HEK293 (cell line): ENCODE data around the gene TMEM125.

Source experiments
- CTCF ChIP-seq: fragments of 450-650 bp; formaldehyde crosslinking; IDR thresholded peaks from 2 replicates; pipeline ENCODE4 v1.5.1; 2016; ENCODE audit warnings: missing biosample characterization, missing genetic modification characterization
- KLF1 ChIP-seq: fragments of 450-650 bp; formaldehyde crosslinking; IDR thresholded peaks from 2 replicates; pipeline ENCODE4 v1.5.1; 2016; ENCODE audit warnings: missing biosample characterization, missing genetic modification characterization
- KLF9 ChIP-seq: fragments of 450-650 bp; formaldehyde crosslinking; IDR thresholded peaks from 2 replicates; pipeline ENCODE4 v1.5.1; 2016; ENCODE audit warnings: missing biosample characterization, missing genetic modification characterization, low read depth
- MYNN ChIP-seq: fragments of 450-650 bp; formaldehyde crosslinking; IDR thresholded peaks from 2 replicates; pipeline ENCODE4 v1.5.1; 2016; ENCODE audit warnings: missing biosample characterization, missing genetic modification characterization, borderline replicate concordance
- REST ChIP-seq: fragments of 450-650 bp; formaldehyde crosslinking; IDR thresholded peaks from 2 replicates; pipeline ENCODE4 v1.5.1; 2016; ENCODE audit warnings: missing biosample characterization, missing genetic modification characterization
- TCF7L2 ChIP-seq: IDR thresholded peaks from 2 replicates; pipeline ENCODE4 v1.6.1; 2011; ENCODE audit warnings: low read depth, mild to moderate bottlenecking, inconsistent platforms, low read length, moderate library complexity, borderline replicate concordance
- YY1 ChIP-seq: fragments of 450-650 bp; formaldehyde crosslinking; IDR thresholded peaks from 2 replicates; pipeline ENCODE4 v1.5.1; 2018; ENCODE audit warnings: missing biosample characterization, missing genetic modification characterization
- ZFP37 ChIP-seq: fragments of 450-650 bp; formaldehyde crosslinking; IDR thresholded peaks from 2 replicates; pipeline ENCODE4 v1.5.1; 2016; ENCODE audit warnings: missing biosample characterization, missing genetic modification characterization
- ZNF121 ChIP-seq: fragments of 450-650 bp; formaldehyde crosslinking; IDR thresholded peaks from 2 replicates; pipeline ENCODE4 v1.5.1; 2016; ENCODE audit warnings: missing biosample characterization, missing genetic modification characterization
- ZNF133 ChIP-seq: fragments of 450-650 bp; formaldehyde crosslinking; IDR thresholded peaks from 2 replicates; pipeline ENCODE4 v1.5.1; 2016; ENCODE audit warnings: missing biosample characterization, missing genetic modification characterization
- ZNF510 ChIP-seq: fragments of 450-650 bp; formaldehyde crosslinking; IDR thresholded peaks from 2 replicates; pipeline ENCODE4 v1.5.1; 2018; ENCODE audit warnings: mild to moderate bottlenecking, missing genetic modification characterization, missing biosample characterization; ENCODE audit not compliant: insufficient replicate concordance
- ZNF76 ChIP-seq: fragments of 450-650 bp; formaldehyde crosslinking; IDR thresholded peaks from 2 replicates; pipeline ENCODE4; 2016; ENCODE audit warnings: low read depth, missing biosample characterization, missing genetic modification characterization, borderline replicate concordance
- TF ChIP-seq, protein P1 (sequence below): fragments of 450-650 bp; formaldehyde crosslinking; IDR thresholded peaks from 2 replicates; pipeline ENCODE4 v1.5.1; 2016; ENCODE audit warnings: missing biosample characterization, missing genetic modification characterization
- TF ChIP-seq, protein P2 (sequence below): fragments of 450-650 bp; formaldehyde crosslinking; optimal IDR thresholded peaks from 2 replicates; pipeline ENCODE3; 2016; ENCODE audit warnings: missing biosample characterization, mild to moderate bottlenecking, missing genetic modification characterization

DNA sequence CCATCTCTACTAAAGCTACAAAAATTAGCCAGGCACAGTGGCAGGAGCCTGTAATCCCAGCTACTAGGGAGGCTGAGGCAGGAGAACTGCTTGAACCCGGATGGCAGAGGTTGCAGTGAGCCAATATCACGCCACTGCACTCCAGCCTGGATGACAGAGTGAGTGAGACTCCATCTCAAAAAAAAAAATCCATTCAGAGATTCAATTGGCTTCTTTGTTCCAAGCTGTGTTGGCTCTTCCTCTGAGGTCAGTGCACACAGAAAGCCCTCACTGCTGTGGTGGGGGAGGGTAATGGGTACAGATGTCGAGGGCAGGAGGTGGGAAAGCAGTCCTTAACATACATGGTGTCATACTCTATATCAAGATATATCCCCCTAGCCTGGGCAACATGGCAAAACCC lies 45.7 kb downstream of the TMEM125 start:
- TF ChIP-seq CTCF (tag by site-specific recombination): no peak
- no peak for TF ChIP-seq REST
- no peak for TF ChIP-seq ZNF76 (tag by site-specific recombination)
- TF ChIP-seq, protein P1, sequence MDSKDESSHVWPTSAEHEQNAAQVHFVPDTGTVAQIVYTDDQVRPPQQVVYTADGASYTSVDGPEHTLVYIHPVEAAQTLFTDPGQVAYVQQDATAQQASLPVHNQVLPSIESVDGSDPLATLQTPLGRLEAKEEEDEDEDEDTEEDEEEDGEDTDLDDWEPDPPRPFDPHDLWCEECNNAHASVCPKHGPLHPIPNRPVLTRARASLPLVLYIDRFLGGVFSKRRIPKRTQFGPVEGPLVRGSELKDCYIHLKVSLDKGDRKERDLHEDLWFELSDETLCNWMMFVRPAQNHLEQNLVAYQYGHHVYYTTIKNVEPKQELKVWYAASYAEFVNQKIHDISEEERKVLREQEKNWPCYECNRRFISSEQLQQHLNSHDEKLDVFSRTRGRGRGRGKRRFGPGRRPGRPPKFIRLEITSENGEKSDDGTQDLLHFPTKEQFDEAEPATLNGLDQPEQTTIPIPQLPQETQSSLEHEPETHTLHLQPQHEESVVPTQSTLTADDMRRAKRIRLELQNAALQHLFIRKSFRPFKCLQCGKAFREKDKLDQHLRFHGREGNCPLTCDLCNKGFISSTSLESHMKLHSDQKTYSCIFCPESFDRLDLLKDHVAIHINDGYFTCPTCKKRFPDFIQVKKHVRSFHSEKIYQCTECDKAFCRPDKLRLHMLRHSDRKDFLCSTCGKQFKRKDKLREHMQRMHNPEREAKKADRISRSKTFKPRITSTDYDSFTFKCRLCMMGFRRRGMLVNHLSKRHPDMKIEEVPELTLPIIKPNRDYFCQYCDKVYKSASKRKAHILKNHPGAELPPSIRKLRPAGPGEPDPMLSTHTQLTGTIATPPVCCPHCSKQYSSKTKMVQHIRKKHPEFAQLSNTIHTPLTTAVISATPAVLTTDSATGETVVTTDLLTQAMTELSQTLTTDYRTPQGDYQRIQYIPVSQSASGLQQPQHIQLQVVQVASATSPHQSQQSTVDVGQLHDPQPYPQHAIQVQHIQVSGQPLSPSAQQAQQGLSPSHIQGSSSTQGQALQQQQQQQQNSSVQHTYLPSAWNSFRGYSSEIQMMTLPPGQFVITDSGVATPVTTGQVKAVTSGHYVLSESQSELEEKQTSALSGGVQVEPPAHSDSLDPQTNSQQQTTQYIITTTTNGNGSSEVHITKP (tag by site-specific recombination): no peak
- no peak for TF ChIP-seq TCF7L2
- no peak for TF ChIP-seq MYNN
- no peak for TF ChIP-seq ZFP37 (tag by site-specific recombination)
- TF ChIP-seq KLF1 (tag by site-specific recombination): no peak
- no peak for TF ChIP-seq ZNF121 (tag by site-specific recombination)
- no peak for TF ChIP-seq ZNF510 (tag by site-specific recombination)
- no peak for TF ChIP-seq ZNF133 (tag by site-specific recombination)
- TF ChIP-seq KLF9 (tag by site-specific recombination): no peak
- TF ChIP-seq YY1: no peak
- TF ChIP-seq, protein P2, sequence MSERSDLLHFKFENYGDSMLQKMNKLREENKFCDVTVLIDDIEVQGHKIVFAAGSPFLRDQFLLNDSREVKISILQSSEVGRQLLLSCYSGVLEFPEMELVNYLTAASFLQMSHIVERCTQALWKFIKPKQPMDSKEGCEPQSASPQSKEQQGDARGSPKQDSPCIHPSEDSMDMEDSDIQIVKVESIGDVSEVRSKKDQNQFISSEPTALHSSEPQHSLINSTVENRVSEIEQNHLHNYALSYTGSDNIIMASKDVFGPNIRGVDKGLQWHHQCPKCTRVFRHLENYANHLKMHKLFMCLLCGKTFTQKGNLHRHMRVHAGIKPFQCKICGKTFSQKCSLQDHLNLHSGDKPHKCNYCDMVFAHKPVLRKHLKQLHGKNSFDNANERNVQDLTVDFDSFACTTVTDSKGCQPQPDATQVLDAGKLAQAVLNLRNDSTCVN (tag by site-specific recombination): no peak
